ENCODE results near the gene PIK3R6.

DNA sequence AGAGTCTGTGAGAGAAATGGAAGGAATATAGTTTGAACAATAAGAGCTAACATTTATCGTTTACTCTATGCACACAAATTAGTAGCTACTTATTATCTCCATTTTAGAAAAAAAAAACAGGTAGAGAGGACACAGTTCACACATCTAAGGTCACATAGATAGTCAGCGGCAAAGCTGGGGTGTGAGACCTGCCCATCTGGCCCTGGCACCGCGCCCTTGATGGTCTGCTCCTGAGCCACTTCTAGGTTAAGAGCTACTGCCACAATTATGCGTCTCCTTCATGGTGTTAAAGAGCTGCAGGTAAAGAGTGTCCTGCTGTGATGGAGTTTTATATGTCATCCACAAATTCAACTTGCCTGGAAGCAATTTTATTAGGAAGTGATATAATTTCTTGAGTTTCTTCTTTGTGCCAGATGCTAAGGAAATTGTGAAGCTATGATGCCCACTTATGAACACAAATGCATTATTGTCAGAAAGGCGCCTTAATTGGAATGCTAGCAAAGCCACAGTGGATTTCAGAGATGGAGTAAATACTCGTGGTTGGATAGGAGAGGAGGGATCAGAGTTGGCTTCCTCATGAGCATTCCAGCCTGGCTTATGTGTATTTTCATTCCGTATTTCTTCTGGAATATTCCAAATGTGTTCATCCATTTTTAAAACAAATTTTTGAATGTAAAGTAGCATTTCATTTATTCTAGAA, 47.0 kb downstream of the PIK3R6 start:
- TF ChIP-seq POLR2A (IDR thresholded peaks at IDR 0.05), result no peak
- TF ChIP-seq, protein P1, sequence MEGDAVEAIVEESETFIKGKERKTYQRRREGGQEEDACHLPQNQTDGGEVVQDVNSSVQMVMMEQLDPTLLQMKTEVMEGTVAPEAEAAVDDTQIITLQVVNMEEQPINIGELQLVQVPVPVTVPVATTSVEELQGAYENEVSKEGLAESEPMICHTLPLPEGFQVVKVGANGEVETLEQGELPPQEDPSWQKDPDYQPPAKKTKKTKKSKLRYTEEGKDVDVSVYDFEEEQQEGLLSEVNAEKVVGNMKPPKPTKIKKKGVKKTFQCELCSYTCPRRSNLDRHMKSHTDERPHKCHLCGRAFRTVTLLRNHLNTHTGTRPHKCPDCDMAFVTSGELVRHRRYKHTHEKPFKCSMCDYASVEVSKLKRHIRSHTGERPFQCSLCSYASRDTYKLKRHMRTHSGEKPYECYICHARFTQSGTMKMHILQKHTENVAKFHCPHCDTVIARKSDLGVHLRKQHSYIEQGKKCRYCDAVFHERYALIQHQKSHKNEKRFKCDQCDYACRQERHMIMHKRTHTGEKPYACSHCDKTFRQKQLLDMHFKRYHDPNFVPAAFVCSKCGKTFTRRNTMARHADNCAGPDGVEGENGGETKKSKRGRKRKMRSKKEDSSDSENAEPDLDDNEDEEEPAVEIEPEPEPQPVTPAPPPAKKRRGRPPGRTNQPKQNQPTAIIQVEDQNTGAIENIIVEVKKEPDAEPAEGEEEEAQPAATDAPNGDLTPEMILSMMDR (IDR thresholded peaks at IDR 0.05), result no peak
